HG02943 (cell line): ENCODE results near the gene NSL1.
"Not testable (repeated sequence)": the region's sequence is repeated elsewhere in the genome, so short reads cannot be mapped to it uniquely, and the experiment has no call there.

Experiments used
- ATAC-seq: cut with Tn5 transposase; IDR thresholded peaks from one replicate; pipeline ENCODE4 v1.9.1; 2021; ENCODE audit warnings: mild to moderate bottlenecking, low read depth, moderate library complexity; ENCODE audit not compliant: unreplicated experiment

The NSL1 gene

DNA sequence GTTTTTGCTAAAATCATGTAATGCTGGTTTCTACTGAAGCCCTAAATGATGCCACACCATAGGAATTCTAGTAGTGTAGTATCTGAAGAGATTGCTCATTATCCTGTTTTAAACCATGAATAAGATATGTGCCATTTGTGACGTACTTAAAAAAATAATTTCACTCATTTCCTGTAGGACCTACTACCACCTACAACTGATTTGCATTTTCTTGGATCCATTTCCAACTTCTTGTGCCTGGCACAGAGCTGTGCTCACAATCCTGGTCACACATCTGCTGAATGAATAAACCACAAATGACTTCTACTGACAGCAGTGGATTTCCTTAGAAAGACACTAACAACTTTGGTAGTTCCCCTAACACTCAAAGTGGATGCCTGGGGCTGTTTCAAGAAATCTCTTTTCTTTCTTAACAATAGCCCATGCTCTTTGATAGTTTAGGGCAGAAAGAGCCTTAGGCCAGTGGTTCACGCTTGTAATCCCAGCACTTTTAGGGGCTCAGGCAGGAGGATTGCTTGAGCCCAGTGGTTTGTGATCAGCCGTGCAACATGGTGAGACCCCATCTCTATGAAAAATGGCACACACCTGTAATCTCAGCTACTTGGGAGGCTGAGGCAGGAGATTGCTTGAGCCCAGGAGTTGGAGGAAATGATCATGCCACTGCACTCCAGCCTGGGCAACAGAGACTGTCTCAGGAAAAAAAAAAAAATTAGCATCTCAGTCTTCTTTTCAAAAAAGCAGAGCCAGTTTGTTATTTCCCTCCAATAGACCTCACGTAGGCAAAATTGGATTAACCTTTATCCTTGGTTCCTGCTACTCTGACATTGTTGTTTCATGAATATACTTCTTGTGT lies 78.9 kb downstream of the NSL1 start:
- ATAC-seq: no peak

- not testable (repeated sequence) for ATAC-seq
Measured at GRCh38 chr1:212711974-212712373, 79.6 kb downstream of the NSL1 start.

DNA sequence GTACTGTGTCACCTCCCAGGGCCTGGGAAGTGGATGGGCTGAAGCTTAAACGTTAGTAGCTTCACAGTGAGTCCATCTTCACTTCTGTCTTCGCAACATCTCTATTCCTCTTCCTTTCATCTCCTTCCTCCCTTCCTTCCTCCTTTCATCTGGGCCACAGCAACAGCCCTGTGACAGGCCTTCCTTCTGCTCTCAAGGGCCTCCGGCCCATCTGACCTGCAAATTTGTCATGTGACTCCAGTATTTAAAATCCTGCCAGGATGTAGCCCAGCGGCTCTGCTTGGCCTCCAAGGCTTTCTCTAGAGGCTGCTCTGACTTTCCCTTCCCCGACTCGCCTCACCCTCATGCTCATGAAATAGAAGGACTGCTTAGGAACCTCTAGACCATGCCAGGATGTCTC lies 81.0 kb downstream of the NSL1 start:
- no peak for ATAC-seq

- ATAC-seq: no peak
Measured at GRCh38 chr1:212703991-212704564, 87.5 kb downstream of the NSL1 start.

GRCh38 chr1:212702672-212703071 lies 88.9 kb downstream of the NSL1 start:
- no peak for ATAC-seq

DNA sequence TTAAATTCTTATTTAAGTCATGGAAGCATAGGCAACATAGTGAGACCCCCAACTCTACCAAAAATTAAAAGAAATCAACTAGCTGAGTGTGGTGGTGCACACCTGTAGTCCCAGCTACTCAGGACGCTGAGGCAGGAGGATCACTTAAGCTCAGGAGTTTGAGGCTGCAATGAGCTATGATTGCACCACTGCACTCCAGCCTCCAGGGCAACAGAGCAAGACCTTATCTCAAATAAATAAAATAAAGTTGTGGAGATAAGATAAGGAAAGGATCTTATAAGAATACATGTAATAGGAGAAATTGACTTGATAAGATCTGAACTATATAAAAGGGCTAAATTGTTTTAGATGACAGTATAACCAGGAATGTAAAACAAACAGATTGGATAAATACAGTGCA lies 89.7 kb downstream of the NSL1 start:
- ATAC-seq: no peak

- no peak for ATAC-seq
Measured at GRCh38 chr1:212700892-212701819, 90.4 kb downstream of the NSL1 start.

DNA sequence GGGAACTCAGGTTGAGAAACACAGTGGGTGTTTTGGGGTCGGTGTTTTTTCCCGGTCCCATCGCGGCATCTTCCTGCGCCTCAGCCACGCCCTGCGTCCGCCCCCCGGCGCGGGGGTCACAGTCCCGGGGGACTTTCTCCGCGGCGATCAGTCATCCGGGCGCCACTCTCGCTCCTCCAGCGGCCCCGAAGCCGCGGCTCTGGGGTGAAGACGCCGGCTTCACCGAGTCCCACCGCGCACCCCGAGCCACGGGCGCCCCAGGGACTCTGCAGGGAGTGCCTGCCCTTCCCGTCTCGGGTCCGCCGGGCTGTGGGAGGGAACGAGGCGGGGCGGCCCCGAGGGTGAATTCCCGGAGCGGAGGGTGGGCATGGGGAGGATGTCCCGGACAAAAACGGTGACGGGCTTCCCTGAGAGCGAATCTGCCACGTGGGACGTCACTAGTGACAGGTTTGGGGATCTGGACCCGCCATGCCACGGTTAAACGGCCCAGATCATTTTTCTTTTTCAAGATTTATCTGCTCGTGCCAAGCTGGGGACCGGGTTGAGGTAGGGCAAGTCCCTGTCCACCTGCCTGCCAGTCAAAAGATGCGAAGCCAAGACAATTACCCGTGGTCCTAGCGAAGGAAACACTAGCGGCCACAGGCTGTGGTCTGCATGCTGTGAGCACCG lies 91.2 kb downstream of the NSL1 start:
- no peak for ATAC-seq

- ATAC-seq: no peak
Measured at GRCh38 chr1:212699625-212700222, 91.9 kb downstream of the NSL1 start, which contains the start of gene BATF3. TSS of gene BATF3 (minus strand) at chr1:212699840. CDS start at chr1:212699762, 78 bp downstream.

GRCh38 chr1:212699104-212699624 lies 92.4 kb downstream of the NSL1 start:
- no peak for ATAC-seq

DNA sequence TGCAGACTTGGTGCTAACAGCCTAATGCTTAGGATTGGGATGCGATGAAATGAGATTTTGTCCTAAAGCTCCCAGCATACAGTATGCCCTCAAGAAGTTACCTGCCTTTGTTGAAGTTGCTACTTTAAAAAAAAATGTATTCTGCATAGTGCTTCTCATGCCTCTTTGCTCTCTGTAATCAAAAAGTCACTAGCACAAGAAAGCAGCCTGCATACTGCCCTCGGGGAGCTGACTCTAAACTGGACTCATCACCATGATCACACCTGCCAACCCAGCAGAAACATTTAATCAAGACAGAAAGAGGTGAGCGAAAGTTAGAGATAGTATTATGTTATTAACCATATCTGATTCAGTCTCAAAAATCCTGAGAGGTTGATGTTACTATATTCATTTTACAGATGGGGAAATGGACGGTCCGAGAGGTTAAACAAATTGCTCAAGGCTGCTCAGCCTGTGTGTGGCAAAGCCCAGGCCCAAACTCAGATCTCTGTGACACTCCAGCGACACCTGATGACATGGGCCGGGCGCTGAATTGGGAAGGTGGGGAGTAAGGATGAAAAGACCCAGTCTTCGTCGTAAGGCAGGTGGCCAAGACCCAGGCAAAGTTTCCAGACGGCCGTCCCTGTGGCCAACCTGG lies 93.0 kb downstream of the NSL1 start:
- ATAC-seq: no peak

DNA sequence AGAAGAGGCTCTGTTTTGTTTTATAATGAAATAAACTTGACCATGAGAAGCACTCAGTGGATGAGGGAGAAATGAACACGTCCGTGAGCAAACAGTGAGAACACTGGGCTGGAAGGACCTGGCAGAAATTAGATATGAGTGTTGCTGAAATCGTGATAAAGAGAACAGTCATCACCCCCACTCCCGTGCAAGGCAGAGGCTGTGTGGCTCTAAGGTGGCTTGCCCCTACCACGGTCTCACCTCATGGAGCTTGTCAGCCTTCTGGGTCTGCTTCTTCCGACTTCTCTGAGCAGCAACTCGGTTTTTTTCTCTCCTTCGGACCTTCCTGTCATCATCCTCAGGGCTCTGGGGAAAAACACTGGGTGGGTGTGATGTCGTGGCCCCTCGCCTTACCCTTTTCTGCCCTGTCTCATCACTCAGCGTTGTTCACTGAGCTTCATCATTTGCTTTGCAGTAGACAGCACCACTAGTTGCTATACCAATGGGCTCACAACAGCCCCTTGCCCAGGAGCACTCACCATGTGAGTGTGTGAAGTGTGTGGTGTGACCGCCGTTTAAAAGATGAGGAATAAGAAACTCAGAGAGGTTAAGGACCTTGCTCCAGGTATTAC lies 94.8 kb downstream of the NSL1 start:
- no peak for ATAC-seq

DNA sequence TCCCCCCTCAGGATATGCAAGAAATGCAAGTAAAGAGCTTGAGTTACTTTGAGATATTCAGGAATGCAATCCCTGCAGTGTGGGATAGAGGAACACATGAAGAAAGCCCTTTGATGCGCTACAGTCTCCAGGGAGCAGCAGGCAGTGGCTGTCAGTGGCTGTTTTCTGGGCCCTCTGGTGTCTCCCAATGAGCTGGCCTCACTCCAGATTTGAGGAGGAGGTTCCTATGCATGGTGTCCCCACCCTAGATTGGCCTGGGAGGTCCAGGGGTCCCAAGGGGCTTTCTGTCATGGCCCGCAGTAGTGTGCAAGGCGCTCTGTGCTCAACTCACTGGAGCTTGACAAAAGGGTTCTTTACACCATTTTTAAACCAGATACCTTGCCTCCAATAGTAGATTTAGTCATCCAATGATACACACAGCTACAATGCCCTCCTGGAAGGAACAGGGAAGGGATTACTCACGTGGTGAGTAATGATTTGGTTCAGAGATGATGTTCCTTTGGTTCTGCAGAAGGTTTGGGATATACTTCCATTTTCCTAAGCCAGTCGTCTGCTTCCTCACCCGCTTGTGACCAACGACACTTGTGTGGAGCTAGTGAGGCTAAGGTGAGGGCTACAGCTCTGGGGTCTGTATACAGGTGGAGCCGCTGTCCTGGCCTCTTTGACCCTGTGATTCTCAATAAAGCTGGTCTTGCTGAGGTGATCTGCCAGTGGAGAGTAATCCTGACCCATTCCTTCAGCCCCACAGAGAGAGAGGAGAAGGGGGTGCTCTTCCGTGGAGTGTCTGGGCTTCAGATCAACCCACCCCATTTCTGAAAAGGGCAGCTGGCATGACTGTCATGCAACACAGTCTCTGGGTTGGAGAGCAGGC lies 98.6 kb downstream of the NSL1 start:
- no peak for ATAC-seq

GRCh38 chr1:212691561-212692071 lies 100.0 kb downstream of the NSL1 start:
- no peak for ATAC-seq

DNA sequence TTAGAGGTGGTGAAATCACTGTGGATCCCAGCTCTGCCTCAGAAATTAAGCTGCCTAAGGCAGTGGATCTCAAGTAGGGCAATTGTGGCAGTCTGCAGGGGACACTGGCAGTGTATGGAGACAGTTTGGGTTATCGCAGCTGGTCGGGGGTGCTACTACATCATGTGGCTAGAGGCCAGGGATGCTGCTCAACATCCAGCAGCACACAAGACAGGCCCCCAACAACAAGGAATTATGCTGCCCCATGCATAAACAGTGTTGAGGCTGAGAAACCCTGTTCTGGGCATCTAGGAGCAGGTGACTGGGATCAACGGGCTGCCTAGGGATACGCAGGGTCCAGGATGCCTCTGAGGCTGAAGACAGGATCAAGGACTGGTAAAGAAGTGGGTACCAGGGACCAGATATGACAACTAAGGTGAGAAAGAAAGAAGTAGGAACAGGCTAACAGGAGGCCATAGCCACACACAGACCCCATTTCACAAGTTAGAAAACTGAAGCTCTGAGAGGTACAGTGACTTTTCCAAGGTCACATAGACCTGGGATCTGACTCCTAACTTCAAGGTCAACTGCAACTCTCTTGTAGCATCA lies 100.7 kb downstream of the NSL1 start:
- ATAC-seq: no peak

GRCh38 chr1:212689758-212690529 lies 101.6 kb downstream of the NSL1 start:
- no peak for ATAC-seq
